WTC11 (cell line): ENCODE results near the gene CISTR. TPM values are rescaled to one million over a fixed set of nuclear protein-coding genes. Genes with fewer than 3 reads are reported as not detected.

Experiments
- ATAC-seq: fragments of 200-7000 bp; cut with Tn5 transposase; 2 replicates; pipeline ENCODE4 v1.10.0; 2021; ENCODE audit warnings: mild to moderate bottlenecking, moderate library complexity
- CTCF ChIA-PET: fragments of 300-600 bp; sonication (Branson Sonifier 250); formaldehyde crosslinking; loops from one replicate; lab custom pipeline; 2021; ENCODE audit warnings: antibody characterized with exemption; lab: Charles Lee
- POLR2A ChIA-PET: fragments of 350-600 bp; sonication (Branson Sonifier 250); formaldehyde crosslinking; loops from one replicate; lab custom pipeline; 2021; ENCODE audit warnings: antibody characterized with exemption; lab: Charles Lee
- DNase-seq: peaks from one replicate; pipeline ENCODE4 v3.0.0; 2021; ENCODE audit warnings: low spot score
- H3K27ac Mint-ChIP-seq: 2 replicates; pipeline ENCODE4 v1.8.0; 2021; ENCODE audit warnings: mixed read lengths
- H3K27me3 Mint-ChIP-seq: 2 replicates; pipeline ENCODE4 v1.8.0; 2021; ENCODE audit warnings: low read depth, mild to moderate bottlenecking, moderate library complexity, mixed read lengths
- H3K36me3 Mint-ChIP-seq: 2 replicates; pipeline ENCODE4 v1.8.0; 2021; ENCODE audit warnings: mixed read lengths
- H3K4me1 Mint-ChIP-seq: 2 replicates; pipeline ENCODE4 v1.8.0; 2022; ENCODE audit warnings: mixed read lengths
- H3K4me3 Mint-ChIP-seq: 2 replicates; pipeline ENCODE4 v1.8.0; 2021; ENCODE audit warnings: mild to moderate bottlenecking, moderate library complexity, mixed read lengths
- H3K9me3 Mint-ChIP-seq: 2 replicates; pipeline ENCODE4 v1.8.0; 2021; ENCODE audit warnings: mixed read lengths
- ATF6 ChIP-seq: sonication (generic); formaldehyde crosslinking; IDR thresholded peaks from 2 replicates; pipeline ENCODE4 v1.8.1; 2023; ENCODE audit warnings: mild to moderate bottlenecking, missing genetic modification reagents
- CREB1 ChIP-seq: sonication (generic); formaldehyde crosslinking; IDR thresholded peaks from 2 replicates; pipeline ENCODE4 v1.8.0; 2023; ENCODE audit warnings: mild to moderate bottlenecking, missing genetic modification reagents
- CTCF ChIP-seq: fragments of 200-600 bp; IDR thresholded peaks from 2 replicates; pipeline ENCODE4 v1.8.0; 2022; ENCODE audit warnings: antibody characterized with exemption
- FOXK1 ChIP-seq: sonication (generic); formaldehyde crosslinking; IDR thresholded peaks from 2 replicates; pipeline ENCODE4 v1.8.0; 2022; ENCODE audit warnings: mild to moderate bottlenecking, moderate library complexity, missing genetic modification reagents
- IRF1 ChIP-seq: sonication (generic); formaldehyde crosslinking; IDR thresholded peaks from 2 replicates; pipeline ENCODE4 v1.8.0; 2023; ENCODE audit warnings: missing genetic modification reagents
- NFYB ChIP-seq: sonication (generic); formaldehyde crosslinking; conservative IDR thresholded peaks from 2 replicates; pipeline ENCODE4 v1.8.0; 2022; ENCODE audit warnings: low read depth, missing genetic modification reagents
- PREB ChIP-seq: sonication (generic); formaldehyde crosslinking; IDR thresholded peaks from 2 replicates; pipeline ENCODE4 v1.8.1; 2022; ENCODE audit warnings: mild to moderate bottlenecking, missing genetic modification reagents, moderate library complexity, borderline replicate concordance
- SMAD4 ChIP-seq: sonication (generic); formaldehyde crosslinking; IDR thresholded peaks from 2 replicates; pipeline ENCODE4 v1.8.0; 2022; ENCODE audit warnings: mild to moderate bottlenecking, missing genetic modification reagents
- TCF7 ChIP-seq: sonication (generic); formaldehyde crosslinking; IDR thresholded peaks from 2 replicates; pipeline ENCODE4 v1.8.0; 2022; ENCODE audit warnings: mild to moderate bottlenecking, low read depth, missing genetic modification reagents, moderate library complexity
- USF1 ChIP-seq: sonication (generic); formaldehyde crosslinking; IDR thresholded peaks from 2 replicates; pipeline ENCODE4 v1.8.0; 2022; ENCODE audit warnings: mild to moderate bottlenecking, missing genetic modification reagents
- ZNF219 ChIP-seq: sonication (generic); formaldehyde crosslinking; IDR thresholded peaks from 2 replicates; pipeline ENCODE4 v1.8.0; 2023; ENCODE audit warnings: missing genetic modification reagents, mild to moderate bottlenecking, borderline replicate concordance
- ZNF232 ChIP-seq: sonication (generic); formaldehyde crosslinking; IDR thresholded peaks from 2 replicates; pipeline ENCODE4 v1.8.0; 2022; ENCODE audit warnings: mild to moderate bottlenecking, missing genetic modification reagents
- ZNF396 ChIP-seq: fragments of 250-450 bp; sonication (Bioruptor Pico); IDR thresholded peaks from 2 replicates; pipeline ENCODE4 v1.8.0; 2021; ENCODE audit warnings: mild to moderate bottlenecking, moderate library complexity, borderline replicate concordance
- ZNF423 ChIP-seq: fragments of 250-450 bp; sonication (Bioruptor Pico); IDR thresholded peaks from 2 replicates; pipeline ENCODE4 v2.1.2; 2022; ENCODE audit warnings: mild to moderate bottlenecking, moderate library complexity
- ZNF425 ChIP-seq: fragments of 250-450 bp; sonication (Bioruptor Pico); conservative IDR thresholded peaks from 2 replicates; pipeline ENCODE4 v1.9.0; 2021; ENCODE audit warnings: mild to moderate bottlenecking
- ZNF512 ChIP-seq: sonication (generic); formaldehyde crosslinking; IDR thresholded peaks from 2 replicates; pipeline ENCODE4 v1.8.1; 2022; ENCODE audit warnings: missing genetic modification reagents, borderline replicate concordance
- ZSCAN18 ChIP-seq: fragments of 250-450 bp; sonication (Bioruptor Pico); IDR thresholded peaks from 2 replicates; pipeline ENCODE4 v2.1.2; 2022; ENCODE audit warnings: mild to moderate bottlenecking, moderate library complexity
- total RNA-seq: library from RNA; stranded (reverse); gene quantifications from 3 replicates; pipeline ENCODE4 v1.2.3, GENCODE V29; 2021

Gene CISTR
- total RNA-seq, 1 experiment from 2014 or later, result 0.81 TPM

- no peak for TF ChIP-seq ZNF219 (CRISPR knock-in tag)
- TF ChIP-seq ZNF396 (CRISPR knock-in tag), result no peak
- TF ChIP-seq ZNF425 (CRISPR knock-in tag), result no peak
- TF ChIP-seq ZNF232 (CRISPR knock-in tag), result no peak
- no peak for TF ChIP-seq ZNF512 (CRISPR knock-in tag)
- TF ChIP-seq PREB (CRISPR knock-in tag), result no peak
- no peak for TF ChIP-seq ATF6 (CRISPR knock-in tag)
Observed at GRCh38 chr12:53739214-53740129, 12.3 kb downstream of the CISTR start (continued).

GRCh38 chr12:53738406-53739213 lies 13.2 kb downstream of the CISTR start:
- H3K27me3 Mint-ChIP-seq, result peaks cover 8% of the 10 kb centered on the region
- POLR2A ChIA-PET, result interaction anchor here (0.5 to 1.4 kb wide), 3 partner anchors 10 to 239 kb away, joined by 3 to 5 read pairs (median 5); no protein-coding TSS in a partner anchor
- H3K4me1 Mint-ChIP-seq, result peaks cover 29% of the 10 kb centered on the region
- H3K9me3 Mint-ChIP-seq, result no peaks in the 10 kb centered on the region
- no peak overlapping the region for H3K27ac Mint-ChIP-seq
- H3K4me3 Mint-ChIP-seq, result no peak overlapping the region
- H3K36me3 Mint-ChIP-seq, result no peaks in the 10 kb centered on the region
- DNase-seq, result peak; percentile 85
- CTCF ChIA-PET, result interaction anchor here (0.7 to 13.8 kb wide), 12 partner anchors 6 to 417 kb away, joined by 3 to 232 read pairs (median 4); partner anchors contain the start of genes AAAS and CISTR
- ATAC-seq, result peak; percentile 88
- no peak for TF ChIP-seq NFYB (CRISPR knock-in tag)
- TF ChIP-seq IRF1, result no peak
- TF ChIP-seq ZNF423, result no peak
- TF ChIP-seq TCF7, result no peak
- TF ChIP-seq ZNF425 (CRISPR knock-in tag), result no peak
- peak; percentile 57; the same call in 1 of the 2 replicates for TF ChIP-seq FOXK1 (CRISPR knock-in tag)
- TF ChIP-seq CREB1 (CRISPR knock-in tag), result no peak
- TF ChIP-seq USF1 (CRISPR knock-in tag), result no peak
- no peak for TF ChIP-seq SMAD4
- no peak for TF ChIP-seq ZSCAN18 (CRISPR knock-in tag)
- TF ChIP-seq CTCF, result no peak
